Subcutaneous adipose tissue (tissue), 4 donors: ENCODE measurements around the gene KCNIP1. TPM values are rescaled to one million over a fixed set of nuclear protein-coding genes. Genes with fewer than 3 reads are reported as not detected.

ENCODE experiments used
- total RNA-seq, 4 donors: library from RNA; depleted of rRNA; stranded (reverse); fragments of >200 nt; gene quantifications; one replicate each; pipeline ENCODE4 v1.1.0, GENCODE V29; 2016
- TF ChIP-seq, protein P1 (sequence below): fragments of 450-650 bp; IDR thresholded peaks from one replicate; pipeline ENCODE4 v1.5.1; 2016; ENCODE audit warnings: low read depth, mild to moderate bottlenecking, control low read depth, antibody characterized with exemption, moderate library complexity

KCNIP1 gene
- total RNA-seq, 4 donors from 2014 or later: 6.4 TPM; not detected in 3

DNA sequence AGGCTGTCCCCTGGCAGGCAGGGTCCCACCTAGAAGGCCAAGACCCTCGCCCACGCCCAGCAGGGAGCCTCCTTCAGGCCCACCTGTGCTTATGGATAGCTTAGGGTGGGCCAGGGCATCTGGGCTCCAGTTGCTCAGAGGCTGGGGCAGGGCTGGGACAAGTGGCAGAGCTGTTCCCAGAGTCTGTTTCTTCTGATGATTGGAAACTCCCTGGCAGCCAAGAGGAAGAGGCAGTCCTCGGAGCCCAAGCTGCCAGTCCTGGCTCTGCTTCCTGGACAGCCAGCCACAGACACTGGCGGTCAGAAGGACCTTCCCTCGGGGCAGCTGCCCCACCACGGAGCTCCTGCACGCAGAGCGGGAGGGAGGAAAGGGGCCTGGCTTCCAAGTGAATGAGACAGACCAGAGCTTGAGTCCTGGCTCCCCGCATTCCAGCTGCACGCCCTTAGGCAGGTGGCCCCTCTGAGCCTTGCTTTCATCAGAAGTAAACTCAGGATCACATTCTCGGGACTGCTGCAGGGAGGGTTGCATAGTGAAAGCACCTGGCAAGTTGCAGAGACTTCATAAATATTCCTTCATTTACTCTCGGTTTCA, 241.8 kb downstream of the KCNIP1 start:
- TF ChIP-seq, protein P1, sequence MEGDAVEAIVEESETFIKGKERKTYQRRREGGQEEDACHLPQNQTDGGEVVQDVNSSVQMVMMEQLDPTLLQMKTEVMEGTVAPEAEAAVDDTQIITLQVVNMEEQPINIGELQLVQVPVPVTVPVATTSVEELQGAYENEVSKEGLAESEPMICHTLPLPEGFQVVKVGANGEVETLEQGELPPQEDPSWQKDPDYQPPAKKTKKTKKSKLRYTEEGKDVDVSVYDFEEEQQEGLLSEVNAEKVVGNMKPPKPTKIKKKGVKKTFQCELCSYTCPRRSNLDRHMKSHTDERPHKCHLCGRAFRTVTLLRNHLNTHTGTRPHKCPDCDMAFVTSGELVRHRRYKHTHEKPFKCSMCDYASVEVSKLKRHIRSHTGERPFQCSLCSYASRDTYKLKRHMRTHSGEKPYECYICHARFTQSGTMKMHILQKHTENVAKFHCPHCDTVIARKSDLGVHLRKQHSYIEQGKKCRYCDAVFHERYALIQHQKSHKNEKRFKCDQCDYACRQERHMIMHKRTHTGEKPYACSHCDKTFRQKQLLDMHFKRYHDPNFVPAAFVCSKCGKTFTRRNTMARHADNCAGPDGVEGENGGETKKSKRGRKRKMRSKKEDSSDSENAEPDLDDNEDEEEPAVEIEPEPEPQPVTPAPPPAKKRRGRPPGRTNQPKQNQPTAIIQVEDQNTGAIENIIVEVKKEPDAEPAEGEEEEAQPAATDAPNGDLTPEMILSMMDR: no peak

DNA sequence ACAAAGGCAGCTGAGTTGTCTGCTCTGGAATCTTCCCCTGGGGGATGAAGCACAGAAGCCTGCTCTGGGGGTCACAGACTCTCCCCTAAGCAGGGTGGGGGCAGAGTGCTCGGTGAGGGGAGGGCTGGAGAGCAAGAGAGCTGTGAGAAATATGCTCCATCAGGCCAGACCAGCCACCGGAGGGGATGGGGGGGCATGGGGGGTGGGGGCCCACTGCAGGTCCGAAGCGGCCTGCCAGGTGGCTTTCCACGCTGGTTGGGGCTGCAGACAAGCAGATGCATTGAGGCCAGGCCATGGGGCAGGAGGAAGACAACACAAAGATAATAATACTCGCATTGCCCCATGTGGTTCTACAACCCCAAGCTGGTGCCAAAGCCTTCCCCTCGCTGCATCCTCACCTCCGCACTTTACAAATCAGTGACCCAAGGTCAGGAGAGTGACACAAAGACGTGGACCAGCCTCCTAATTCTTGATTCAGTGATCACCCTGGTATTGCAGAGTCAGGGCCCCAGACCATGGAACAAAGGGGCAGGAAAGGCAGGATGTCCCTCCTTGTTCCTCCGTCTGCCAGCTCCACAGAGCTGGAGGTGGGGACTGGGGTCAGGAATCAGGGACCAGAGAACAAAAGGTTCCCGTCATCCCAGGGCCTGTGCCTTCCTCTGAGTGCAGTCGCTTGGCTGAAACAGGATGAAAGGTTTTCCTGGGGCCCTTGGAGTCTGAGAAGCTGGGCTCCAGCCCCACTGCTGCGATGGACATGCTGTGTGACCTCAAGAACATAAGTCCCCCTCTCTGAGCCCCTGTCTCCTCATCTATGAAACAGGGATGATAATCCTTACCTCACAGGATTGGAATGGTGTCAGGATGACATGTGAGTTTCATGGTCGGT, 242.5 kb downstream of the KCNIP1 start:
- TF ChIP-seq, protein P1: no peak

DNA sequence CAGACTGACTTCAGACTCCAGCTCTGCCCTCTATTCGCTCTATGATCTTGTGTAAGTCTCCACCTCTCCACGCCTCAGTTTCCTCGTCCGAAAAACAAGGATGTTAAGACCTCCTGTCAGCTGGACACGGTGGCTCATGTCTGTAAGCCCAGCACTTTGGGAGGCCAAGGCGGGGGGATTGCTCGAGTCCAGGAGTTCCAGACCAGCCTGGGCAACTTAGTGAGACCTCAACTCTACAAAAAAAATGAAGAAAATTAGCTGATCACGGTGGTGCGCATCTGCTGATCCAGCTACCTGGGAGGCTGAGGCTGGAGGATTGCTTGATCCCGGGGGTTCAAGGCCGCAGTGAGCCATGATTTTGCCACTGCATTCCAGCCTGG, 243.1 kb downstream of the KCNIP1 start:
- TF ChIP-seq, protein P1: no peak

DNA sequence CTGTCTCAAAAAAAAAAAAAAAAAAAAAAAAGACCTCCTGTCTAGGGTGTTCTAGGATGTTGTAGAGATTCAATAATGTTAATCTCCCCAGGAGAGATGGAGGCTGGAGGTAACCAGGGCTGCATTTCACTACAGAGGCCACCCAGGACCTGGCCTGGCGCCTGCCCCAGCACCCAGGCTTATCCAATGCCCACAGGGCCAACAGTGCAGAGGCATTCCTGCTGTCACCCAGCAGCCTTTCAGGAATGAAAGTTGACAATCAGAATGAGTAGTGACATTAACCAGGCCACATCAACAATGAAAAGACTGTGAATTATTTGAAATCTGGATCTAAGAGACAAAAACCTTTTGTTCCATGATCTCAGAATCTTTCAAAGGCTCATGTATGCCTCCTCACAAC, 243.5 kb downstream of the KCNIP1 start:
- TF ChIP-seq, protein P1: no peak

DNA sequence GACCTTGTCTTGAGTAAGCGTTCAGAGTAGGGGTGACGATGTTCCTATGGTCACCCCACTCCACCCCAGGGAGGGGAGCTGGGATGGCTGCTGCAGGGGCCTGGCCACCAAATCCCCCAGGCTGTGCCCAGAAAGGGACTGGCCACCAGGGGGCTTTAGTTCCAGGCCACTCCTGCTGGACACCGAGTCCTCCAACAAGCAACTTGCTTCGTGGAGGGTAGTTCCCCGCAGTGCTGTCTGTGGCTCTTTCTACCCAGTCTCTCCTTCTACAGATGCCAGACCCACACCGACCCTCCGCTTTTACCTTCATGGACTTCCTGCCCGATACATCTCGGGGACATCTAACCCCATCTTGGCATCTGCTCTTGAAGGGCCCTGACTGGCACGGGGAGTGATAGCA, 244.0 kb downstream of the KCNIP1 start:
- TF ChIP-seq, protein P1: no peak

DNA sequence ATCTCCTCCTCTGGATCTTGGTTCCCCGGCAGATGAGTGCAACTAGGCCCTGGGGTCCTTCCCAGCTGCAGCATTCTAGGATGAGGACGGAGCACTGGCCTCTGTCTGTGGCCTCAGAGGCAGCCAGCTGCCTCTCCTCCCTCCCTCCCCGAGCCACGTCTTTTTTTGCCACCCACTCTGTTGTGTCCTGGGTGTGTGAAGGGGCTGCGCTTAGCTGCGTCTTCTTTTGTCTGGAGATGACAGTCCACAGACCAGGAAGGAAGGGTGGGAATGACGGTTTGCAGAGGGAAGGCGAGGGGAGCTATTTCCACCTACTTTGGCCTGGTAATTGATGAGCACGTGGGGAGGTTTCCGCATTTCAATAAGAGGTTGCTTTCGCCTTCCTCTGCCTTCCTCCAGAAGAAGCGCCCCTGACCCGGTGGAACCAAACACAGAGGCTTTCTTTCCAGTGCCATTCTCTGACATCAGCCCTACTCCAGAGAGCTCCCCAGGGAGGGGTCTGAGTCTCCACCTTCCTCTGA, 245.2 kb downstream of the KCNIP1 start:
- TF ChIP-seq, protein P1: no peak

DNA sequence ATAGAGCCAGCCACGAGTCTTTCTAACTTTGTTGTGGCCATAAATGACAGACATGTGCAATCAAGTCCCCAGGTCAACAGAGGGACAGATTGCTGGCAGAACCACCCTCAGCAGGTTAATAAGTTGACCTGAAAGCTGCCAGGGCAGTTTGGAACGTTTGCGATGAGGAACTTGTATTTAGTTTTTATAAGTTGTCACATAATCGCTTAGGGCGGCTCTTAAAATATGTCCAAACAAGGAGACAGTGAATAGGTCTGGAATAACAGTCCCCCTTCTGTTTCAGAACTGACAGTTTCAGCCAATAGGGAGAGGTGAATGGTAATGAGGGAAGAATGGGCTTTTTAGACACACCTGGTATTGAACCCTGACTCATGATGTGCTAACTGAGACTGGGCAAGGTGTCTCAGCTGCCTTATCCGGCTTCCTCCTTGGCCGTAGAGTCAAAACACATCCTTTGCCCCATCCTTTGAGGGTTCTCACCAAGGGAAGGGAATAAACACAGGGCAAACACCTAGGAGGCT, 246.2 kb downstream of the KCNIP1 start:
- TF ChIP-seq, protein P1: no peak
